ENCODE data around the gene AMPD1.

- TF ChIP-seq CTCF (conservative IDR thresholded peaks at IDR 0.05; ENCODE audit: low read depth, low read length), result no peak
- TF ChIP-seq EZH2 (IDR thresholded peaks at IDR 0.05; ENCODE audit: borderline replicate concordance, low read depth, low read length, poor library complexity, severe bottlenecking), result no peak
Observed at GRCh38 chr1:114737314-114737849, 42.0 kb upstream of the AMPD1 start.
